Stimulated activated CD4-positive, alpha-beta T cell treated with anti-CD3 and anti-CD28 coated beads, Interleukin-12 subunit alpha, Interleukin-12 subunit beta, amount 100 ng/mL, for 48 hours (primary cell): ENCODE results near the gene ARL15.
"Not testable (repeated sequence)": the region's sequence is repeated elsewhere in the genome, so short reads cannot be mapped to it uniquely, and the experiment has no call there.

Experiments
- DNase-seq, 3 donors: peaks; one replicate each; pipeline ENCODE4 v3.0.0-alpha.2; 2020; ENCODE audit warnings: low read depth in 2 of 3, low spot score in 1 of 3

The ARL15 gene

GRCh38 chr5:54103871-54104270 is 206.5 kb downstream of the ARL15 start:
- no peak for DNase-seq

GRCh38 chr5:54098267-54098666 is 212.1 kb downstream of the ARL15 start:
- DNase-seq, result no peak

GRCh38 chr5:54095969-54096368 is 214.4 kb downstream of the ARL15 start:
- no peak for DNase-seq

- no peak for DNase-seq
Observed at GRCh38 chr5:54094706-54095105, 215.7 kb downstream of the ARL15 start.

GRCh38 chr5:54093861-54094260 is 216.5 kb downstream of the ARL15 start:
- no peak for DNase-seq

GRCh38 chr5:54093081-54093492 is 217.3 kb downstream of the ARL15 start:
- DNase-seq, result no peak

- no peak for DNase-seq
Observed at GRCh38 chr5:54091307-54092130, 218.9 kb downstream of the ARL15 start.

- DNase-seq, result no peak
Observed at GRCh38 chr5:54090495-54091120, 219.8 kb downstream of the ARL15 start.

GRCh38 chr5:54088081-54088480 is 222.3 kb downstream of the ARL15 start:
- no peak for DNase-seq

- no peak for DNase-seq
Observed at GRCh38 chr5:54087436-54087835, 222.9 kb downstream of the ARL15 start.

GRCh38 chr5:54086191-54086590 is 224.2 kb downstream of the ARL15 start:
- DNase-seq, result no peak

- no peak for DNase-seq
Observed at GRCh38 chr5:54084696-54085095, 225.7 kb downstream of the ARL15 start.

- DNase-seq, result no peak
Observed at GRCh38 chr5:54083851-54084250, 226.5 kb downstream of the ARL15 start.

- DNase-seq, result no peak
Observed at GRCh38 chr5:54083245-54083644, 227.1 kb downstream of the ARL15 start.

- DNase-seq, result no peak
Observed at GRCh38 chr5:54081415-54081814, 229.0 kb downstream of the ARL15 start.

- no peak for DNase-seq
Observed at GRCh38 chr5:54080831-54081230, 229.5 kb downstream of the ARL15 start.

GRCh38 chr5:54073735-54074134 is 236.6 kb downstream of the ARL15 start:
- DNase-seq, result no peak

- DNase-seq, result no peak
Observed at GRCh38 chr5:54073131-54073530, 237.2 kb downstream of the ARL15 start.

- DNase-seq, result no peak
Observed at GRCh38 chr5:54066433-54066832, 243.9 kb downstream of the ARL15 start.

- no peak for DNase-seq
Observed at GRCh38 chr5:54063817-54064216, 246.6 kb downstream of the ARL15 start.

- DNase-seq, result no peak
Observed at GRCh38 chr5:54062958-54063357, 247.4 kb downstream of the ARL15 start.

- DNase-seq, result not testable (repeated sequence)
Observed at GRCh38 chr5:54060919-54061318, 249.5 kb downstream of the ARL15 start.

GRCh38 chr5:54049963-54050362 is 260.4 kb downstream of the ARL15 start:
- DNase-seq, result no peak
